H1 (cell line): ENCODE data around the gene SDC4. TPM values are rescaled to one million over a fixed set of nuclear protein-coding genes. Genes with fewer than 3 reads are reported as not detected.
A peak's percentile ranks its signal among the peaks of the same experiment; 100 is the strongest.

Experiments
- CTCF ChIA-PET: fragments of 300-600 bp; sonication (Branson Sonifier 250); formaldehyde crosslinking; loops from one replicate; lab custom pipeline; 2021; ENCODE audit not compliant: partially characterized antibody; lab: Charles Lee
- POLR2A ChIA-PET: fragments of 300-600 bp; sonication (Branson Sonifier 250); formaldehyde crosslinking; loops from one replicate; lab custom pipeline; 2021; ENCODE audit warnings: inconsistent platforms; ENCODE audit not compliant: partially characterized antibody; lab: Charles Lee
- DNase-seq, 2 experiments: peaks; one replicate each; pipeline versions ENCODE4 v3.0.0 to v3.0.0-alpha.2; 2010 to 2022; ENCODE audit warnings: low spot score in 2 of 2, low read depth in 1 of 2, mixed read lengths in 1 of 2
- FAIRE-seq: peaks from 2 replicates; lab custom pipeline; 2011; peaks lifted over from hg19 to GRCh38; lab: Jason Lieb, UNC
- H2AFZ ChIP-seq: 2 replicates; pipeline ENCODE4 v1.8.1; 2012; ENCODE audit warnings: low read length, inconsistent platforms
- H2AK5ac ChIP-seq: 2 replicates; pipeline ENCODE4 v1.6.1; 2013; ENCODE audit warnings: low read depth, low read length
- H2BK120ac ChIP-seq: replicated peaks from 2 replicates; pipeline ENCODE3; 2013; ENCODE audit warnings: low read depth, low read length, inconsistent platforms
- H2BK12ac ChIP-seq: 2 replicates; pipeline ENCODE4 v1.6.1; 2013; ENCODE audit warnings: low read depth, low read length
- H2BK15ac ChIP-seq: 2 replicates; pipeline ENCODE4 v1.6.1; 2013; ENCODE audit warnings: low read length
- H2BK20ac ChIP-seq: 2 replicates; pipeline ENCODE4 v1.6.1; 2013; ENCODE audit warnings: low read length
- H2BK5ac ChIP-seq: 2 replicates; pipeline ENCODE4 v1.6.1; 2013; ENCODE audit warnings: low read depth, low read length
- H3K14ac ChIP-seq: 2 replicates; pipeline ENCODE4 v1.6.1; 2013; ENCODE audit warnings: inconsistent platforms; ENCODE audit not compliant: insufficient read length
- H3K18ac ChIP-seq: 2 replicates; pipeline ENCODE4 v1.6.1; 2013; ENCODE audit warnings: low read length; ENCODE audit errors: extremely low read depth
- H3K23ac ChIP-seq: 2 replicates; pipeline ENCODE4 v1.6.1; 2013; ENCODE audit warnings: inconsistent platforms; ENCODE audit not compliant: insufficient read length
- H3K23me2 ChIP-seq: 2 replicates; pipeline ENCODE4 v1.6.1; 2013; ENCODE audit warnings: low read depth, low read length
- H3K27ac ChIP-seq: 2 replicates; pipeline ENCODE4 v1.6.1; 2011; ENCODE audit warnings: low read depth, low read length, inconsistent platforms
- H3K27me3 ChIP-seq, 4 experiments: replicated peaks in 1 of 4; 1 replicate in 1 of 4; 2 replicates in 3 of 4; pipeline versions ENCODE4 v1.6.1 to v1.8.1; 2011 to 2013; ENCODE audit warnings: low read length in 3 of 4, mild to moderate bottlenecking in 3 of 4, inconsistent platforms in 2 of 4, mixed read lengths in 2 of 4, moderate library complexity in 1 of 4; ENCODE audit not compliant: control insufficient read depth in 3 of 4, insufficient read depth in 3 of 4; ENCODE audit errors: extremely low read depth in 1 of 4
- H3K36me3 ChIP-seq, 4 experiments: 2 replicates each; pipeline versions ENCODE4 v1.6.1 to v1.8.1; 2011 to 2013; ENCODE audit warnings: mild to moderate bottlenecking in 4 of 4, low read length in 3 of 4, moderate library complexity in 2 of 4, control low read depth in 1 of 4, inconsistent platforms in 1 of 4; ENCODE audit not compliant: insufficient read depth in 4 of 4, control insufficient read depth in 2 of 4
- H3K4ac ChIP-seq: replicated peaks from 2 replicates; pipeline ENCODE3; 2013; ENCODE audit warnings: low read length, low read depth, mixed read lengths, inconsistent platforms; ENCODE audit not compliant: insufficient read length
- H3K4me1 ChIP-seq, 4 experiments: replicated peaks in 1 of 4; 1 replicate in 1 of 4; 2 replicates in 3 of 4; pipeline versions ENCODE4 v1.6.1 to v1.8.1; 2011 to 2013; ENCODE audit warnings: low read length in 3 of 4, inconsistent platforms in 2 of 4, mixed read lengths in 1 of 4; ENCODE audit not compliant: insufficient read depth in 4 of 4, control insufficient read depth in 3 of 4
- H3K4me2 ChIP-seq, 2 experiments: 2 replicates each; pipeline versions ENCODE4 v1.6.1 to v1.8.1; 2011 to 2013; ENCODE audit warnings: low read depth in 2 of 2, low read length in 2 of 2, control low read depth in 1 of 2, inconsistent platforms in 1 of 2, mild to moderate bottlenecking in 1 of 2; ENCODE audit not compliant: insufficient read depth in 1 of 2
- H3K4me3 ChIP-seq, 4 experiments: fragments of 200-600, 300-600 bp in 1 of 4; sonication (generic), shearing (Covaris generic), sonication (Bioruptor Twin) in 1 of 4; 2 replicates each; pipeline versions ENCODE4 v1.5.1 to v1.8.1; 2011 to 2016; ENCODE audit warnings: low read length in 4 of 4, low read depth in 3 of 4, control low read depth in 2 of 4, inconsistent platforms in 2 of 4, mild to moderate bottlenecking in 2 of 4, mixed read lengths in 1 of 4, moderate library complexity in 1 of 4; ENCODE audit not compliant: insufficient read depth in 2 of 4; ENCODE audit errors: extremely low read depth in 1 of 4
- H3K56ac ChIP-seq: replicated peaks from 2 replicates; pipeline ENCODE3; 2013; ENCODE audit warnings: low read depth, mild to moderate bottlenecking, mixed read lengths, low read length, inconsistent platforms; ENCODE audit not compliant: insufficient read length
- H3K79me1 ChIP-seq: 2 replicates; pipeline ENCODE4 v1.6.1; 2013; ENCODE audit warnings: low read depth, low read length, control low read depth
- H3K79me2 ChIP-seq, 2 experiments: 2 replicates each; pipeline versions ENCODE4 v1.6.1 to v1.8.1; 2012 to 2013; ENCODE audit warnings: low read length in 2 of 2, mild to moderate bottlenecking in 2 of 2, inconsistent platforms in 1 of 2; ENCODE audit not compliant: insufficient read depth in 2 of 2, control insufficient read depth in 1 of 2
- H3K9ac ChIP-seq, 4 experiments: replicated peaks in 1 of 4; 1 replicate in 1 of 4; 2 replicates in 3 of 4; pipeline versions ENCODE4 v1.6.1 to v1.8.1; 2011 to 2013; ENCODE audit warnings: low read depth in 3 of 4, low read length in 3 of 4, control low read depth in 2 of 4, mild to moderate bottlenecking in 2 of 4, moderate library complexity in 2 of 4, inconsistent platforms in 1 of 4; ENCODE audit errors: extremely low read depth in 1 of 4
- H3K9me3 ChIP-seq, 2 experiments: 2 replicates each; pipeline versions ENCODE4 v1.6.1 to v1.8.1; 2012 to 2013; ENCODE audit warnings: mild to moderate bottlenecking in 2 of 2, moderate library complexity in 2 of 2, control low read depth in 1 of 2, inconsistent platforms in 1 of 2, low read depth in 1 of 2, low read length in 1 of 2, mixed read lengths in 1 of 2; ENCODE audit not compliant: insufficient read depth in 2 of 2
- H4K20me1 ChIP-seq, 2 experiments: replicated peaks in 1 of 2; 2 replicates each; pipeline versions ENCODE3 to v1.8.1; 2011 to 2013; ENCODE audit warnings: inconsistent platforms in 2 of 2, low read length in 2 of 2, mild to moderate bottlenecking in 1 of 2; ENCODE audit not compliant: insufficient read depth in 2 of 2, control insufficient read depth in 1 of 2
- H4K5ac ChIP-seq: 2 replicates; pipeline ENCODE4 v1.6.1; 2013; ENCODE audit warnings: low read length, low read depth, mixed read lengths, inconsistent platforms; ENCODE audit not compliant: insufficient read length
- H4K8ac ChIP-seq: 2 replicates; pipeline ENCODE4 v1.8.0; 2013; ENCODE audit warnings: mild to moderate bottlenecking, moderate library complexity, low read length, inconsistent platforms; ENCODE audit not compliant: insufficient read depth; ENCODE audit errors: extremely low read depth
- H4K91ac ChIP-seq: replicated peaks from 2 replicates; pipeline ENCODE3; 2013; ENCODE audit warnings: low read length, mixed read lengths, inconsistent platforms; ENCODE audit not compliant: insufficient read length
- JUN ChIP-seq: IDR thresholded peaks from 2 replicates; pipeline ENCODE4 v1.6.1; 2011; ENCODE audit warnings: low read depth, mild to moderate bottlenecking, improper control_type of control experiment, low read length
- KDM1A ChIP-seq: fragments of 200-600, 300-600 bp; sonication (generic); IDR thresholded peaks from 2 replicates; pipeline ENCODE4 v1.7.1; 2016; ENCODE audit warnings: mild to moderate bottlenecking, low read length, borderline replicate concordance
- TEAD4 ChIP-seq: IDR thresholded peaks from 2 replicates; pipeline ENCODE4 v1.6.1; 2012; ENCODE audit warnings: low read depth, low read length, inconsistent platforms, mixed read lengths
- WGBS, 2 experiments: shearing (Covaris generic) in 1 of 2; methylation state at CpG; one replicate each; pipeline versions ENCODE4 v1.1.6 to v1.1.7; 2013 to 2015; ENCODE audit warnings: low lambda C conversion rate in 2 of 2, mixed read lengths in 2 of 2, inconsistent platforms in 1 of 2, low coverage in 1 of 2, missing lambda C conversion rate in 1 of 2; ENCODE audit not compliant: insufficient replicate concordance in 2 of 2, insufficient coverage in 1 of 2, insufficient read length in 1 of 2; ENCODE audit errors: extremely low coverage in 1 of 2, missing lambda C conversion rate in 1 of 2; 5-methylcytosine and 5-hydroxymethylcytosine counted together
- polyA plus RNA-seq, 7 experiments: library from polyadenylated mRNA; depleted of rRNA in 3 of 7; stranded (reverse) in 5 of 7; unstranded in 2 of 7; fragments of >200 nt in 5 of 7; fragments of 200-250 nt in 2 of 7; gene quantifications; 1 replicate in 5 of 7; 2 replicates in 1 of 7; 4 replicates in 1 of 7; pipeline versions ENCODE4 v1.2.1 to v1.2.3, GENCODE V29; 2011 to 2013; ENCODE audit warnings: missing spikeins in 2 of 7, mixed read lengths in 2 of 7
- total RNA-seq: library from RNA; stranded (reverse); fragmentation: NEBNext Ultra II Directional; extraction: Animal tissue kit (Norgen Biotek cat#: 25700); gene quantifications from 2 replicates; pipeline ENCODE4 v1.2.1, GENCODE V29; 2021

SDC4 gene
- total and polyA plus RNA-seq, 2 of the 8 experiments (the other 6 are each of a cell fraction or from before 2014, with no cell fraction given): 34.6 to 60.2 TPM

DNA sequence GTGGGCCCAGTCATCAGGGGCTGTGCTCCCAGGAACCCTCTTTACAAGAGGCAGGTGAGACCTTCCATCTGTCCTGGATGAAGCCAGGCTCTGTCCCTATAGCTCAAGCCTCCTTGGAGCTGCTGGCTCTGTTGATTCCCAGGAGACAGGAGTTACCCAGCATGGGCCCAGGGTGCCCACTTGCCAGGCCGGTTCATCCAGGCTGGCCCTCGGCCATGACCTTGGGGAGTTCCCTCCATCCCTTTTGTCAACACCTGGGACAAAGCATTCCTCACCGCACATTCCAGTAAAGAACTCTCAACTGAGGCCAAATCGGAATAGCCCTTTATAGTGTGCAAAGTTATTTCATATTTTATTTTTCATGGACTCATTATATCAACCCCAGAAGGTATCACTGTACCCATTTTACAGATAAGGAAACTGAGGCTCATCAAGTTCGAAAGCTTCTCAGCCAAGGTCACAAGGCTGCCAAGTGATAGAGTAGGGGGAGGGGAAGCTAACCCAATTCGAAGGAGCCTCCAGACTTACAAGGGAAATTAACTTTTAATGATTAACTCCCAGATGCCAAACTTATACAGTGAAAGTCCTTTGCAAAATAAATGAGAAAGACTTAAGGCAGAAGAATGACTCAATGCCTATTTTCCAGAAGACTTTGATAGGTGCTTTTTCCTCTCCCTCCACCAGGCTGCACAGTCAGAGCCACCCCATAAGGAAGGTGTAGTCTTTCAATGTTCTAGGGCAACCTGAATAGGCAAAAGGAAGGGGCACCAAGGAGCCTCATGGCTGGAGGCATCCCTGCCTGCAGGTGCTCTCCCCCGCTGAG is 18.5 kb downstream of the SDC4 start:
- H3K4me2 ChIP-seq: no peak overlapping the region
- FAIRE-seq (no peak), DNase-seq (no peak)
- H3K27ac ChIP-seq: no peak overlapping the region
- H4K91ac ChIP-seq: no peak overlapping the region
- ChIA-PET POLR2A (no interaction called here), CTCF (interaction anchor here (0.9 to 2.1 kb wide), 7 partner anchors 11 to 107 kb away, joined by 3 to 10 read pairs (median 3); no protein-coding TSS in a partner anchor)
- 0 out of 4 replicates have a peak, but pooled peaks cover 0 to under 1% of the 10 kb centered on the region in 2 experiments for H3K79me2 ChIP-seq
- H3K4me1 ChIP-seq: no peaks in the 10 kb centered on the region; a peak in 1 of 7 replicates
- no peak overlapping the region for H2BK5ac ChIP-seq
- no peak overlapping the region for H4K8ac ChIP-seq
- no peak overlapping the region for H3K56ac ChIP-seq
- H2BK20ac ChIP-seq: no peak overlapping the region
- H3K14ac ChIP-seq: no peak overlapping the region
- H3K23me2 ChIP-seq: no peaks in the 10 kb centered on the region
- H2BK12ac ChIP-seq: no peak overlapping the region
- no peak overlapping the region for H4K5ac ChIP-seq
- 90% methylated on average over 7 of the region's 7 CpGs; no CpG with 5 or more reads in 1 of the 2 experiments for WGBS, 2 experiments
- H3K18ac ChIP-seq: no peak overlapping the region
- H3K79me1 ChIP-seq: no peaks in the 10 kb centered on the region
- H3K9me3 ChIP-seq: no peaks in the 10 kb centered on the region
- H3K4ac ChIP-seq: no peak overlapping the region
- no peak overlapping the region for H2BK120ac ChIP-seq
- H2BK15ac ChIP-seq: no peak overlapping the region
- TF ChIP-seq JUN (no peak), TEAD4 (no peak), KDM1A (peak; percentile 62; the same call in 1 of the 2 replicates)
- peaks cover 1 to 4% of the 10 kb centered on the region in 2 experiments for H4K20me1 ChIP-seq
- no peak overlapping the region for H2AFZ ChIP-seq
- no peak overlapping the region for H3K9ac ChIP-seq
- no peak overlapping the region for H3K4me3 ChIP-seq
- peaks cover 8 to 51% (median 36%) of the 10 kb centered on the region in 4 experiments for H3K36me3 ChIP-seq
- no peak overlapping the region for H2AK5ac ChIP-seq
- H3K27me3 ChIP-seq: no peaks in the 10 kb centered on the region
- H3K23ac ChIP-seq: no peak overlapping the region
